Measurements from ENCODE around the gene PRICKLE2.

PRICKLE2 gene

GRCh38 chr3:64224826-64225610, at the start of gene PRICKLE2:
Gene PRICKLE2, minus strand, starts transcription at chr3:64225466. Its CDS starts 26,539 bp downstream, at chr3:64198927.
- peak; percentile 84 for DNase-seq

- no peak for DNase-seq
Observed at GRCh38 chr3:64272842-64273241, 47.6 kb upstream of the PRICKLE2 start.

- no peak for DNase-seq
Observed at GRCh38 chr3:64272271-64272670, 47.0 kb upstream of the PRICKLE2 start.

GRCh38 chr3:64271631-64272030, 46.4 kb upstream of the PRICKLE2 start:
- no peak for DNase-seq

GRCh38 chr3:64270866-64271260, 45.6 kb upstream of the PRICKLE2 start:
- DNase-seq: no peak

- DNase-seq: no peak
Observed at GRCh38 chr3:64270142-64270865, 45.0 kb upstream of the PRICKLE2 start.

- no peak for DNase-seq
Observed at GRCh38 chr3:64268926-64269325, 43.7 kb upstream of the PRICKLE2 start.

GRCh38 chr3:64267721-64268604, 42.7 kb upstream of the PRICKLE2 start:
- DNase-seq: peak; percentile 82

- no peak for DNase-seq
Observed at GRCh38 chr3:64266983-64267382, 41.7 kb upstream of the PRICKLE2 start.

- DNase-seq: no peak
Observed at GRCh38 chr3:64266065-64266931, 41.0 kb upstream of the PRICKLE2 start.

- DNase-seq: no peak
Observed at GRCh38 chr3:64265646-64266045, 40.4 kb upstream of the PRICKLE2 start.

GRCh38 chr3:64264501-64265109, 39.3 kb upstream of the PRICKLE2 start:
- no peak for DNase-seq

- no peak for DNase-seq
Observed at GRCh38 chr3:64262574-64263114, 37.4 kb upstream of the PRICKLE2 start.

- DNase-seq: no peak
Observed at GRCh38 chr3:64260431-64260830, 35.2 kb upstream of the PRICKLE2 start.

- no peak for DNase-seq
Observed at GRCh38 chr3:64259636-64260035, 34.4 kb upstream of the PRICKLE2 start.

- no peak for DNase-seq
Observed at GRCh38 chr3:64257100-64257755, 32.0 kb upstream of the PRICKLE2 start.

GRCh38 chr3:64255741-64256340, 30.6 kb upstream of the PRICKLE2 start:
- DNase-seq: no peak

- DNase-seq: no peak
Observed at GRCh38 chr3:64254443-64254842, 29.2 kb upstream of the PRICKLE2 start.

- no peak for DNase-seq
Observed at GRCh38 chr3:64253689-64254088, 28.4 kb upstream of the PRICKLE2 start.

- no peak for DNase-seq
Observed at GRCh38 chr3:64251019-64251418, 25.8 kb upstream of the PRICKLE2 start.

Measured in left hindlimb (tissue), 1 donor.